ENCODE results near the gene OSBPL3. TPM values are rescaled to one million over a fixed set of nuclear protein-coding genes. Genes with fewer than 3 reads are reported as not detected.

The OSBPL3 gene
- total and polyA plus RNA-seq, 12 donors: 1.1 to 8.4 (median 3.1) TPM

GRCh38 chr7:24921362-24921679 is 58.7 kb downstream of the OSBPL3 start:
- no peak overlapping the region for H3K27ac ChIP-seq
- H3K27me3 ChIP-seq: no peaks in the 10 kb centered on the region
- H3K9me3 ChIP-seq (replicated peaks in 1 of 3): no peaks in the 10 kb centered on the region
- no peak for DNase-seq
- H3K36me3 ChIP-seq (replicated peaks in 1 of 2): no peaks in the 10 kb centered on the region
- TF ChIP-seq CTCF (IDR thresholded peaks at IDR 0.05) (no peak), POLR2A (IDR thresholded peaks at IDR 0.05) (no peak)
- H3K4me1 ChIP-seq (replicated peaks in 1 of 2): no peaks in the 10 kb centered on the region
- 49 to 68% (median 59%) methylated on average over 3 of the region's 3 CpGs for WGBS, 4 donors
- intact Hi-C loops (cut with DNase I): no loop called here
- H3K4me3 ChIP-seq: no peak overlapping the region

DNA sequence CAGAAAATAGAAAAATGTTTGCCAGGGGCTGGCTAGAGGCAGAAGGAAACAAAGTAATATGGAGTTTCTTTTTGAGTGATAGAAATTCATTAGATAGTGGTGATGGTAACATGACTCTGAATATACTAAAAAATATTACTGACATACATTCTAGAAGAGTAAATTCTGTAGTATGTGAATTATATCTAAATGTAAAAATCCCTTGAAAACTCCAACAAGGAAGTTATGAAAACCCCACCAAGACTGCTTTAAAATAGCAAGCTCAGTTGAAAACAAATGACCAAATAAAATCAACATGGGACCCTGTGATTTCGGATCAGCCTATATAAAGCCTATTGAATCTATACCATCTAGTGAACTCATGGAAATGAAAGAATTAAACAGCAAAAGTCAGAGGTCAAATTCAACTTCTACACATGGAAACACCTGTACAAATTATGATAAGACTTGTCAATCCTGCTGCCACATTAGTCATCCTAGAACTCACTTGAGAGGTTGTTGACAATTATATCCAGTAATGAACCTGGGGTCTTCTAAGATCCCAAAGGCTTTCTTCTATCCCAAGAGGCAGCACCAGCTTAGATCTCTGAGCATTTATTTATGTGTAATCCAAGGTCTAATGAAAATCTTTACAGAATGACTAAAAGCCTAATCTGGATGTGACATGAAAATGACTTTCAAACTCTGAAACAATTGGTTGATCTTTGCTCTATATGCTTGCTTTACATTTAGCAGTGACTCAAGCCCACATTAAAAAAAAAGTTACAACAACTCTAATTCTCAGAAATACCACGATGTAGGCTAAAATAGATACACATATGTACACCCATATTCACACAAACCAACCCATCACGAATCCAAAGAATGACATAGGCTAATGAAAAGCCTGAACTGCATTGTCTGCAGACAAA is 59.3 kb downstream of the OSBPL3 start:
- no peaks in the 10 kb centered on the region for H3K4me1 ChIP-seq (replicated peaks in 1 of 2)
- no peak overlapping the region for H3K27ac ChIP-seq
- no peaks in the 10 kb centered on the region for H3K36me3 ChIP-seq (replicated peaks in 1 of 2)
- H3K4me3 ChIP-seq: no peak overlapping the region
- no peaks in the 10 kb centered on the region for H3K27me3 ChIP-seq
- no peaks in the 10 kb centered on the region for H3K9me3 ChIP-seq (replicated peaks in 1 of 3)
- no peak for DNase-seq
- WGBS, 4 donors: 58 to 64% (median 61%) methylated on average over 3 of the region's 3 CpGs
- TF ChIP-seq POLR2A (IDR thresholded peaks at IDR 0.05) (no peak), CTCF (IDR thresholded peaks at IDR 0.05) (no peak)
- intact Hi-C loops (cut with DNase I): no loop called here

GRCh38 chr7:24917510-24918239 is 62.3 kb downstream of the OSBPL3 start:
- no peak for TF ChIP-seq CTCF (IDR thresholded peaks at IDR 0.05)
- no peak for TF ChIP-seq POLR2A (IDR thresholded peaks at IDR 0.05)
- Histone ChIP-seq H3K27ac (no peak overlapping the region), H3K36me3 (replicated peaks in 1 of 2) (no peaks in the 10 kb centered on the region), H3K27me3 (no peaks in the 10 kb centered on the region), H3K4me3 (no peak overlapping the region), H3K4me1 (replicated peaks in 1 of 2) (no peaks in the 10 kb centered on the region), H3K9me3 (replicated peaks in 1 of 3) (no peaks in the 10 kb centered on the region)
- intact Hi-C loops (cut with DNase I): no loop called here
- DNase-seq: no peak
- WGBS, 4 donors: 77 to 92% (median 83%) methylated on average over 3 of the region's 3 CpGs

DNA sequence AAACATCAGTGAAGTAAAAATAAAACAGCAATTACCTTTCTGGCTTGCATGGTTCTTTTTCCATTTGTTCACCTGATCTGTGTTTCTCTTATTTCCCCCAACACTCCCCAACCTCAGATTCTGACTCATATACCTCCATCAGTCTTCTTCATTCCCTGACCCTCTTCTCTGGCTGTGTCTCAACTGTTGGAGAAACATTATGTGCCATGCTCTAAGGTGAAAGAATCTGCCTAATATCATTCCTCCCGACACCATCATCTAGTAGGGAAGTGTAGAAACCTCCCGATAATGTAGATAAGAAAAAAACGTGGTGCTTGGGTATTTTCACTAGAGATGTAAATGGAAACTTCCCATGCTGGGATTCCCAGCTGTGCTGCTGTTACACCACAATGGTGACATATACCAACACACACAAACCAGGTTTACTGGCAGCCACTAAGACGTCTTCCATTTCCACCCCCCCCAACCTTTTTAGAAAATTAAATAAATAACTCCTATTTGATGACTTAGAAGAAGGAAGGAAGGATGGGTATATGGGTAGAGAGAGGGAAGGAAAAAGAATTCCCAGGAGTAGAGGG is 63.4 kb downstream of the OSBPL3 start:
- intact Hi-C loops (cut with DNase I): no loop called here

More for the DNA sequence above, 63.4 kb downstream of the OSBPL3 start:
- WGBS, 4 donors: 43 to 56% (median 52%) methylated on average over 4 of the region's 4 CpGs
- Histone ChIP-seq H3K9me3 (replicated peaks in 1 of 3) (no peaks in the 10 kb centered on the region), H3K27me3 (no peaks in the 10 kb centered on the region), H3K4me3 (no peak overlapping the region), H3K27ac (no peak overlapping the region), H3K36me3 (replicated peaks in 1 of 2) (no peaks in the 10 kb centered on the region), H3K4me1 (replicated peaks in 1 of 2) (no peaks in the 10 kb centered on the region)
- TF ChIP-seq POLR2A (IDR thresholded peaks at IDR 0.05): no peak
- no peak for TF ChIP-seq CTCF (IDR thresholded peaks at IDR 0.05)
- DNase-seq: no peak
